CD8-positive, alpha-beta memory T cell (primary cell): ENCODE results near the gene MCM9. TPM values are rescaled to one million over a fixed set of nuclear protein-coding genes. Genes with fewer than 3 reads are reported as not detected.
A peak's percentile ranks its signal among the peaks of the same experiment; 100 is the strongest.

ENCODE experiments used
- CTCF ChIA-PET: fragments of 350-600 bp; sonication (Branson Sonifier 250); formaldehyde crosslinking; loops from one replicate; lab custom pipeline; 2021; ENCODE audit warnings: antibody characterized with exemption; lab: Charles Lee
- POLR2A ChIA-PET: fragments of 350-600 bp; sonication (Branson Sonifier 250); formaldehyde crosslinking; loops from one replicate; lab custom pipeline; 2021; ENCODE audit warnings: antibody characterized with exemption; lab: Charles Lee
- DNase-seq, 5 donors: peaks; one replicate each; pipeline versions ENCODE4 v3.0.0 to v3.0.0-alpha.2; 2020 to 2022; ENCODE audit warnings: mixed read lengths in 1 of 5
- H3K27ac ChIP-seq: one replicate; pipeline ENCODE4 v1.7.0; 2013; ENCODE audit warnings: low read depth, mild to moderate bottlenecking, low read length, moderate library complexity
- H3K27me3 ChIP-seq: 2 replicates; pipeline ENCODE4 v1.7.0; 2013; ENCODE audit warnings: low read length, mild to moderate bottlenecking; ENCODE audit not compliant: insufficient read depth, poor library complexity, severe bottlenecking
- H3K36me3 ChIP-seq: 2 replicates; pipeline ENCODE4 v1.7.0; 2013; ENCODE audit warnings: mild to moderate bottlenecking, low read length, moderate library complexity; ENCODE audit not compliant: insufficient read depth
- H3K4me1 ChIP-seq: 2 replicates; pipeline ENCODE4 v1.7.0; 2013; ENCODE audit warnings: mild to moderate bottlenecking, low read length, moderate library complexity; ENCODE audit not compliant: insufficient read depth
- H3K4me3 ChIP-seq: 2 replicates; pipeline ENCODE4 v1.7.0; 2013; ENCODE audit warnings: mild to moderate bottlenecking, low read length
- H3K9me3 ChIP-seq: 2 replicates; pipeline ENCODE4 v1.7.0; 2013; ENCODE audit warnings: mild to moderate bottlenecking, low read length
- H3K27ac Mint-ChIP-seq, 8 donors: one replicate each; pipeline ENCODE4 v1.8.0; 2020 to 2021; ENCODE audit warnings: mixed read lengths in 8 of 8, mild to moderate bottlenecking in 6 of 8, inconsistent platforms in 3 of 8, moderate library complexity in 3 of 8
- H3K27me3 Mint-ChIP-seq, 2 donors: one replicate each; pipeline ENCODE4 v1.8.0; 2020 to 2021; ENCODE audit warnings: mixed read lengths in 2 of 2, mild to moderate bottlenecking in 1 of 2, moderate library complexity in 1 of 2
- H3K36me3 Mint-ChIP-seq, 3 donors: one replicate each; pipeline ENCODE4 v1.8.0; 2020 to 2021; ENCODE audit warnings: mixed read lengths in 3 of 3, inconsistent platforms in 1 of 3, mild to moderate bottlenecking in 1 of 3
- H3K4me1 Mint-ChIP-seq, 3 donors: one replicate each; pipeline ENCODE4 v1.8.0; 2020 to 2021; ENCODE audit warnings: mixed read lengths in 3 of 3, inconsistent platforms in 1 of 3, mild to moderate bottlenecking in 1 of 3
- H3K4me3 Mint-ChIP-seq, 7 donors: one replicate each; pipeline ENCODE4 v1.8.0; 2020 to 2021; ENCODE audit warnings: mixed read lengths in 7 of 7, mild to moderate bottlenecking in 6 of 7, moderate library complexity in 4 of 7, inconsistent platforms in 2 of 7
- H3K9me3 Mint-ChIP-seq, 5 donors: one replicate each; pipeline ENCODE4 v1.8.0; 2020 to 2022; ENCODE audit warnings: mixed read lengths in 5 of 5, mild to moderate bottlenecking in 3 of 5, moderate library complexity in 2 of 5, inconsistent platforms in 1 of 5
- polyA plus RNA-seq: library from polyadenylated mRNA; unstranded; fragments of 300-500 nt; fragmentation: Illumina TruSeq; gene quantifications from one replicate; pipeline ENCODE4 v1.2.3, GENCODE V29; 2021
- total RNA-seq, 2 experiments: library from RNA; stranded (reverse); gene quantifications; one replicate each; pipeline ENCODE4 v1.2.3, GENCODE V29; 2021

The MCM9 gene
- total RNA-seq (10 to 100 TPM; 21.3 to 25.2 TPM), polyA plus RNA-seq (18.0 TPM)

- Mint-ChIP-seq H3K36me3 (peaks cover 14 to 37% (median 28%) of the 10 kb centered on the region in 3 donors), H3K27ac (peak within 1 kb of the TSS; percentile 89 to 94 (median 92)), H3K9me3 (peaks cover 0 to 5% (median 0%) of the 10 kb centered on the region in 5 donors), H3K4me3 (peak within 1 kb of the TSS; percentile 86 to 97 (median 89)), H3K4me1 (peaks cover 26 to 53% (median 52%) of the 10 kb centered on the region in 3 donors), H3K27me3 (no peaks in the 10 kb centered on the region)
- H3K4me3 ChIP-seq = peak within 1 kb of the TSS; percentile 96
- H3K9me3 ChIP-seq = no peaks in the 10 kb centered on the region
- POLR2A ChIA-PET = interaction anchor here (0.5 to 1.7 kb wide), 11 partner anchors 27 to 283 kb away, joined by 3 to 21 read pairs (median 3); partner anchors contain the start of genes ASF1A and CEP85L
- DNase-seq = peak; percentile 84 to 88 (median 87)
- H3K4me1 ChIP-seq = peaks cover 18% of the 10 kb centered on the region
- no peaks in the 10 kb centered on the region for H3K27me3 ChIP-seq
- H3K36me3 ChIP-seq = peaks cover 8% of the 10 kb centered on the region
- peak within 1 kb of the TSS; percentile 97 for H3K27ac ChIP-seq
- CTCF ChIA-PET = interaction anchor here (1.4 to 2.1 kb wide), 5 partner anchors 38 to 176 kb away, joined by 4 to 5 read pairs (median 5); partner anchors contain the start of gene ASF1A
Measured at GRCh38 chr6:118934461-118935330, at the start of gene MCM9. Gene MCM9, minus strand, starts transcription at chr6:118935159. Its CDS starts 3,436 bp downstream, at chr6:118931723.

GRCh38 chr6:118984342-118984741 lies 49.4 kb upstream of the MCM9 start:
- Histone ChIP-seq H3K27me3 (no peaks in the 10 kb centered on the region), H3K4me1 (no peaks in the 10 kb centered on the region), H3K4me3 (no peak overlapping the region), H3K27ac (no peak overlapping the region), H3K9me3 (no peaks in the 10 kb centered on the region), H3K36me3 (no peaks in the 10 kb centered on the region)
- Mint-ChIP-seq H3K4me1 (no peaks in the 10 kb centered on the region), H3K4me3 (no peak overlapping the region), H3K9me3 (no peaks in the 10 kb centered on the region), H3K27me3 (no peaks in the 10 kb centered on the region), H3K27ac (no peak overlapping the region), H3K36me3 (peaks cover 0 to 2% (median 0%) of the 10 kb centered on the region in 3 donors)
- ChIA-PET CTCF (no interaction called here), POLR2A (no interaction called here)
- no peak for DNase-seq

- H3K4me3 Mint-ChIP-seq = no peak overlapping the region
- H3K27ac ChIP-seq = no peak overlapping the region
- H3K4me1 ChIP-seq = no peaks in the 10 kb centered on the region
- DNase-seq = no peak
- H3K9me3 ChIP-seq = no peaks in the 10 kb centered on the region
- H3K36me3 ChIP-seq = no peaks in the 10 kb centered on the region
- ChIA-PET POLR2A (no interaction called here), CTCF (no interaction called here)
- no peak overlapping the region for H3K4me3 ChIP-seq
- H3K36me3 Mint-ChIP-seq = peaks cover 0 to 2% (median 1%) of the 10 kb centered on the region in 3 donors
- no peaks in the 10 kb centered on the region for H3K27me3 Mint-ChIP-seq
- no peaks in the 10 kb centered on the region for H3K27me3 ChIP-seq
- H3K27ac Mint-ChIP-seq = no peak overlapping the region
- H3K9me3 Mint-ChIP-seq = no peaks in the 10 kb centered on the region
- H3K4me1 Mint-ChIP-seq = no peaks in the 10 kb centered on the region
Measured at GRCh38 chr6:118982575-118982911, 47.6 kb upstream of the MCM9 start.

- Mint-ChIP-seq H3K36me3 (peaks cover 0 to 2% (median 1%) of the 10 kb centered on the region in 3 donors), H3K9me3 (no peaks in the 10 kb centered on the region), H3K4me3 (no peak overlapping the region), H3K27ac (no peak overlapping the region), H3K4me1 (no peaks in the 10 kb centered on the region), H3K27me3 (no peaks in the 10 kb centered on the region)
- H3K4me3 ChIP-seq = no peak overlapping the region
- H3K4me1 ChIP-seq = no peaks in the 10 kb centered on the region
- H3K27ac ChIP-seq = no peak overlapping the region
- no peaks in the 10 kb centered on the region for H3K36me3 ChIP-seq
- no peaks in the 10 kb centered on the region for H3K27me3 ChIP-seq
- CTCF ChIA-PET = no interaction called here
- DNase-seq = no peak
- POLR2A ChIA-PET = no interaction called here
- H3K9me3 ChIP-seq = no peaks in the 10 kb centered on the region
Measured at GRCh38 chr6:118981884-118982574, 47.1 kb upstream of the MCM9 start.

GRCh38 chr6:118980063-118980462 lies 45.1 kb upstream of the MCM9 start:
- Histone ChIP-seq H3K4me1 (no peaks in the 10 kb centered on the region), H3K36me3 (no peaks in the 10 kb centered on the region), H3K27me3 (no peaks in the 10 kb centered on the region), H3K4me3 (no peak overlapping the region), H3K9me3 (no peaks in the 10 kb centered on the region), H3K27ac (no peak overlapping the region)
- H3K4me1 Mint-ChIP-seq = no peaks in the 10 kb centered on the region
- ChIA-PET POLR2A (no interaction called here), CTCF (no interaction called here)
- H3K27me3 Mint-ChIP-seq = no peaks in the 10 kb centered on the region
- no peak for DNase-seq
- no peaks in the 10 kb centered on the region for H3K9me3 Mint-ChIP-seq
- peaks cover 0 to 2% (median 1%) of the 10 kb centered on the region in 3 donors for H3K36me3 Mint-ChIP-seq
- H3K27ac Mint-ChIP-seq = peak overlapping the region in 2 of 8 donors; percentile 41 to 55
- H3K4me3 Mint-ChIP-seq = no peak overlapping the region

GRCh38 chr6:118974790-118975189 lies 39.8 kb upstream of the MCM9 start:
- DNase-seq = no peak
- Mint-ChIP-seq H3K9me3 (no peaks in the 10 kb centered on the region), H3K27me3 (no peaks in the 10 kb centered on the region), H3K36me3 (peaks cover 0 to 1% (median 0%) of the 10 kb centered on the region in 3 donors), H3K4me1 (no peaks in the 10 kb centered on the region), H3K27ac (no peak overlapping the region), H3K4me3 (no peak overlapping the region)
- H3K4me3 ChIP-seq = no peak overlapping the region
- H3K4me1 ChIP-seq = no peaks in the 10 kb centered on the region
- no peaks in the 10 kb centered on the region for H3K36me3 ChIP-seq
- no peaks in the 10 kb centered on the region for H3K9me3 ChIP-seq
- POLR2A ChIA-PET = no interaction called here
- CTCF ChIA-PET = no interaction called here
- no peak overlapping the region for H3K27ac ChIP-seq
- no peaks in the 10 kb centered on the region for H3K27me3 ChIP-seq

- Mint-ChIP-seq H3K36me3 (no peaks in the 10 kb centered on the region), H3K4me3 (no peak overlapping the region), H3K27ac (no peak overlapping the region), H3K27me3 (no peaks in the 10 kb centered on the region), H3K4me1 (no peaks in the 10 kb centered on the region), H3K9me3 (no peaks in the 10 kb centered on the region)
- no peaks in the 10 kb centered on the region for H3K4me1 ChIP-seq
- no peaks in the 10 kb centered on the region for H3K27me3 ChIP-seq
- H3K9me3 ChIP-seq = no peaks in the 10 kb centered on the region
- H3K27ac ChIP-seq = no peak overlapping the region
- H3K36me3 ChIP-seq = no peaks in the 10 kb centered on the region
- ChIA-PET POLR2A (no interaction called here), CTCF (no interaction called here)
- DNase-seq = no peak
- H3K4me3 ChIP-seq = no peak overlapping the region
Measured at GRCh38 chr6:118971682-118972081, 36.7 kb upstream of the MCM9 start.

- Histone ChIP-seq H3K4me1 (no peaks in the 10 kb centered on the region), H3K9me3 (no peaks in the 10 kb centered on the region), H3K36me3 (no peaks in the 10 kb centered on the region), H3K27me3 (no peaks in the 10 kb centered on the region), H3K27ac (no peak overlapping the region), H3K4me3 (no peak overlapping the region)
- H3K4me1 Mint-ChIP-seq = no peaks in the 10 kb centered on the region
- no peaks in the 10 kb centered on the region for H3K36me3 Mint-ChIP-seq
- CTCF ChIA-PET = interaction anchor here (1.4 kb wide), 1 partner anchor 139 kb away, joined by 5 read pairs; no protein-coding TSS in a partner anchor
- POLR2A ChIA-PET = no interaction called here
- H3K27ac Mint-ChIP-seq = no peak overlapping the region
- H3K4me3 Mint-ChIP-seq = no peak overlapping the region
- H3K9me3 Mint-ChIP-seq = no peaks in the 10 kb centered on the region
- DNase-seq = no peak
- no peaks in the 10 kb centered on the region for H3K27me3 Mint-ChIP-seq
Measured at GRCh38 chr6:118970866-118971265, 35.9 kb upstream of the MCM9 start.
